Thyroid gland (tissue), 4 donors: Measurements from ENCODE around the gene S100A16. TPM values are rescaled to one million over a fixed set of nuclear protein-coding genes. Genes with fewer than 3 reads are reported as not detected.

Experiments
- DNase-seq, 2 donors: peaks; one replicate each; pipeline ENCODE4 v3.0.0-alpha.2; 2019
- H3K27ac ChIP-seq, 3 donors: fragments of 200-600 bp; sonication (generic); 1 replicate in 2 of 3; 2 replicates in 1 of 3; pipeline ENCODE4 v1.5.1; 2016 to 2019; ENCODE audit warnings: mild to moderate bottlenecking in 1 of 3, moderate library complexity in 1 of 3
- H3K27me3 ChIP-seq: fragments of 200-600 bp; sonication (generic); one replicate; pipeline ENCODE4 v1.5.1; 2019
- H3K36me3 ChIP-seq, 2 donors: fragments of 200-600 bp; sonication (generic); one replicate each; pipeline ENCODE4 v1.5.1; 2016 to 2019
- H3K4me1 ChIP-seq, 2 donors: fragments of 200-600 bp; sonication (generic); one replicate each; pipeline ENCODE4 v1.5.1; 2017 to 2019
- H3K4me3 ChIP-seq, 3 donors: fragments of 200-600 bp; sonication (generic); replicated peaks in 1 of 3; 1 replicate in 2 of 3; 2 replicates in 1 of 3; pipeline ENCODE4 v1.5.1; 2016; ENCODE audit warnings: mild to moderate bottlenecking in 1 of 3
- H3K9me3 ChIP-seq: fragments of 200-600 bp; sonication (generic); one replicate; pipeline ENCODE4 v1.5.1; 2017
- CTCF ChIP-seq, 6 experiments: fragments of 200-600 bp in 3 of 6; fragments of 450-650 bp in 3 of 6; sonication (generic) in 3 of 6; IDR thresholded peaks; one replicate each; pipeline ENCODE4 v1.5.1; 2016 to 2019; ENCODE audit warnings: antibody characterized with exemption in 6 of 6, mild to moderate bottlenecking in 2 of 6, inconsistent platforms in 1 of 6, moderate library complexity in 1 of 6
- POLR2A ChIP-seq, 2 donors: fragments of 450-650 bp; IDR thresholded peaks; one replicate each; pipeline ENCODE4 v1.6.1; 2017; ENCODE audit warnings: antibody characterized with exemption in 2 of 2, mild to moderate bottlenecking in 2 of 2, moderate library complexity in 1 of 2
- WGBS, 2 donors: methylation state at CpG; one replicate each; pipeline ENCODE4 v1.1.5; 2017; 5-methylcytosine and 5-hydroxymethylcytosine counted together
- intact Hi-C: fragments of 100-400 bp; cut with DNase I; formaldehyde crosslinking; loops from one replicate; pipeline ENCODE4 v1.15.1; 2023
- total RNA-seq, 4 donors: library from RNA; depleted of rRNA; stranded (reverse); fragments of >200 nt; gene quantifications; one replicate each; pipeline ENCODE4 v1.2.3, GENCODE V29; 2016

The S100A16 gene
- total RNA-seq, 4 donors from 2014 or later = 62.7 to 104 (median 76.3) TPM

- DNase-seq = no peak
- peaks cover 4 to 22% of the 10 kb centered on the region in 2 donors for H3K4me1 ChIP-seq
- intact Hi-C loops = no loop called here
- H3K36me3 ChIP-seq = no peaks in the 10 kb centered on the region
- no peaks in the 10 kb centered on the region for H3K27me3 ChIP-seq
- TF ChIP-seq CTCF (IDR thresholded peaks at IDR 0.05) = no peak
- TF ChIP-seq POLR2A (IDR thresholded peaks at IDR 0.05) = no peak
- WGBS, 2 donors = 90 to 99% methylated on average over 2 of the region's 2 CpGs
- H3K4me3 ChIP-seq = no peak overlapping the region
- no peaks in the 10 kb centered on the region for H3K9me3 ChIP-seq
- no peak overlapping the region for H3K27ac ChIP-seq
Observed at GRCh38 chr1:153560241-153560640, 52.7 kb downstream of the S100A16 start.

GRCh38 chr1:153557877-153558276 lies 55.1 kb downstream of the S100A16 start:
- Histone ChIP-seq H3K27me3 (no peaks in the 10 kb centered on the region), H3K36me3 (no peaks in the 10 kb centered on the region), H3K4me1 (peaks cover 13% of the 10 kb centered on the region in 2 donors), H3K27ac (no peak overlapping the region), H3K9me3 (no peaks in the 10 kb centered on the region), H3K4me3 (no peak overlapping the region)
- intact Hi-C loops = no loop called here
- no peak for DNase-seq
- WGBS, 2 donors = 70 to 84% methylated on average over 3 of the region's 3 CpGs
- TF ChIP-seq POLR2A (IDR thresholded peaks at IDR 0.05) (no peak), CTCF (IDR thresholded peaks at IDR 0.05) (no peak)

Other genes with a start within 250 kb of the S100A16 start
- gene S100A12, start 237.5 kb downstream of the S100A16 start, total RNA-seq = not detected
- 10 to 100 TPM in 1 of 4 donors, 1 to 10 TPM in 2, not detected in 1; 2.8 to 35.6 (median 6.2) TPM for gene S100A8, start 222.1 kb downstream of the S100A16 start, total RNA-seq
- not detected for gene S100A7A, start 196.6 kb downstream of the S100A16 start, total RNA-seq
- gene S100A7, start 152.5 kb downstream of the S100A16 start, total RNA-seq = not detected
- 100 to 1,000 TPM; 128 to 573 (median 360) TPM for gene S100A6, start 77.1 kb downstream of the S100A16 start, total RNA-seq
- gene S100A5, start 72.2 kb downstream of the S100A16 start, total RNA-seq = 10 to 100 TPM in 1 of 4 donors, 1 to 10 TPM in 3; 2.2 to 12.6 (median 6.5) TPM
- 100 to 1,000 TPM in 2 of 4 donors, 10 to 100 TPM in 2; 57.3 to 251 (median 133) TPM for gene S100A4, start 67.3 kb downstream of the S100A16 start, total RNA-seq
- gene S100A3, start 63.9 kb downstream of the S100A16 start, total RNA-seq = 1 to 10 TPM in 1 of 4 donors, under 1 TPM in 1, not detected in 2; 0.83 to 1.7 TPM
- gene S100A2, start 47.3 kb downstream of the S100A16 start, total RNA-seq = 10 to 100 TPM in 1 of 4 donors, 1 to 10 TPM in 3; 2.6 to 10.1 (median 5.9) TPM
- 100 to 1,000 TPM; 112 to 175 (median 132) TPM for gene S100A14, start 3.2 kb upstream of the S100A16 start, total RNA-seq
- gene S100A13, start 14.4 kb upstream of the S100A16 start, total RNA-seq = 100 to 1,000 TPM; 219 to 545 (median 343) TPM
- 100 to 1,000 TPM; 139 to 498 (median 231) TPM for gene S100A1, start 15.3 kb upstream of the S100A16 start, total RNA-seq
- gene CHTOP, start 20.9 kb upstream of the S100A16 start, total RNA-seq = 100 to 1,000 TPM in 3 of 4 donors, 10 to 100 TPM in 1; 99.1 to 124 (median 105) TPM
- 10 to 100 TPM; 52.0 to 71.9 (median 63.9) TPM for gene SNAPIN, start 45.6 kb upstream of the S100A16 start, total RNA-seq
- gene ILF2, start 57.9 kb upstream of the S100A16 start, total RNA-seq = 100 to 1,000 TPM; 111 to 167 (median 151) TPM
- 10 to 100 TPM; 20.9 to 35.1 (median 30.0) TPM for gene NPR1, start 65.6 kb upstream of the S100A16 start, total RNA-seq
- gene INTS3, start 114.9 kb upstream of the S100A16 start, total RNA-seq = 10 to 100 TPM; 50.0 to 60.9 (median 56.3) TPM
- gene SLC27A3, start 162.3 kb upstream of the S100A16 start, total RNA-seq = 10 to 100 TPM; 14.4 to 32.5 (median 23.2) TPM